Ovary (tissue), 9 donors: ENCODE data around the gene TRABD2B. TPM values are rescaled to one million over a fixed set of nuclear protein-coding genes. Genes with fewer than 3 reads are reported as not detected.

ENCODE experiments used
- DNase-seq, 5 donors: peaks; one replicate each; pipeline ENCODE4 v3.0.0-alpha.2; 2019 to 2020
- H3K27ac ChIP-seq, 2 donors: fragments of 200-600 bp; one replicate each; pipeline versions ENCODE4 v1.5.1 to v1.8.0; 2019 to 2022
- H3K27me3 ChIP-seq: fragments of 200-600 bp; one replicate; pipeline ENCODE4 v1.8.0; 2022
- H3K36me3 ChIP-seq: fragments of 200-600 bp; sonication (generic); one replicate; pipeline ENCODE4 v1.5.1; 2019
- H3K4me1 ChIP-seq: one replicate; pipeline ENCODE4 v1.8.1; 2013; ENCODE audit warnings: mild to moderate bottlenecking, moderate library complexity; ENCODE audit not compliant: insufficient read depth
- H3K4me3 ChIP-seq: fragments of 200-600 bp; sonication (generic); one replicate; pipeline ENCODE4 v1.5.1; 2017
- H3K9me3 ChIP-seq, 2 donors: fragments of 200-600 bp in 1 of 2; sonication (generic) in 1 of 2; one replicate each; pipeline versions ENCODE4 v1.5.1 to v1.8.1; 2013 to 2019; ENCODE audit warnings: mild to moderate bottlenecking in 1 of 2, moderate library complexity in 1 of 2
- CTCF ChIP-seq, 3 donors: fragments of 450-650 bp in 2 of 3; fragments of 200-600 bp in 1 of 3; IDR thresholded peaks; one replicate each; pipeline versions ENCODE4 v1.5.1 to v1.8.0; 2016 to 2022; ENCODE audit warnings: antibody characterized with exemption in 3 of 3, mild to moderate bottlenecking in 1 of 3
- EP300 ChIP-seq: sonication (generic); formaldehyde crosslinking; IDR thresholded peaks from one replicate; pipeline ENCODE4 v1.6.1; 2017; ENCODE audit warnings: antibody characterized with exemption
- POLR2A ChIP-seq: fragments of 450-650 bp; IDR thresholded peaks from one replicate; pipeline ENCODE4 v1.6.1; 2017; ENCODE audit warnings: antibody characterized with exemption, mild to moderate bottlenecking, moderate library complexity
- WGBS, 3 donors: extraction: QIAGEN DNeasy Blood & Tissue Kit in 1 of 3; methylation state at CpG; one replicate each; pipeline versions ENCODE4 v1.1.5 to v1.1.7; 2013 to 2017; 5-methylcytosine and 5-hydroxymethylcytosine counted together
- intact Hi-C, 4 donors: fragments of 100-400 bp; cut with DNase I; formaldehyde crosslinking; loops; one replicate each; pipeline versions ENCODE4 v1.11.0 to v1.15.1; 2022 to 2023
- polyA plus RNA-seq, 2 donors: library from polyadenylated mRNA; stranded (reverse); fragments of 200-250 nt in 1 of 2; fragments of 350-450 nt in 1 of 2; fragmentation: Illumina TruSeq in 1 of 2; extraction: RNeasy Lipid Tissue Mini Kit (QIAGEN cat#74804) in 1 of 2; gene quantifications; one replicate each; pipeline ENCODE4 v1.2.3, GENCODE V29; 2013 to 2014
- total RNA-seq, 7 donors: library from RNA; depleted of rRNA in 2 of 7; stranded (reverse); fragments of >200 nt in 2 of 7; fragmentation: NEBNext Ultra II Directional in 3 of 7; extraction: Animal tissue kit (Norgen Biotek cat#: 25700) in 3 of 7; gene quantifications; one replicate each; pipeline versions ENCODE4 v1.1.0 to v1.2.4, GENCODE V29; 2016 to 2023
- donor health status: DM: no; HTN: no; CAD: no; lungs with moderate emphysema.
- donor health status: DM: no; HTN: no; CAD: no.
- donor health status: Bipolar disorder and iron deficiency.
- donor health status: DM: yes; HTN: yes; CAD: no.
- donor health status: DM: no; HTN: no; CAD: no.
- donor health status: DM: yes; HTN: yes; CAD: no.

The TRABD2B gene
- total and polyA plus RNA-seq, 9 donors: 0.18 to 1.6 (median 0.52) TPM

- no peak for DNase-seq
- Histone ChIP-seq H3K27ac (no peak overlapping the region), H3K27me3 (no peaks in the 10 kb centered on the region), H3K4me3 (no peak overlapping the region), H3K4me1 (no peaks in the 10 kb centered on the region), H3K36me3 (no peaks in the 10 kb centered on the region), H3K9me3 (no peaks in the 10 kb centered on the region)
- TF ChIP-seq EP300: no peak
- TF ChIP-seq POLR2A: no peak
- TF ChIP-seq CTCF (IDR thresholded peaks at IDR 0.05): no peak
- 65 to 77% (median 73%) methylated on average over 4 of the region's 4 CpGs for WGBS, 3 donors
- intact Hi-C loops: no loop called here
Measured at GRCh38 chr1:47911892-47912291, 85.3 kb downstream of the TRABD2B start.

GRCh38 chr1:47911424-47911823 is 85.8 kb downstream of the TRABD2B start:
- no peaks in the 10 kb centered on the region for H3K4me1 ChIP-seq
- no peaks in the 10 kb centered on the region for H3K36me3 ChIP-seq
- no peaks in the 10 kb centered on the region for H3K27me3 ChIP-seq
- H3K4me3 ChIP-seq: no peak overlapping the region
- intact Hi-C loops: no loop called here
- H3K27ac ChIP-seq: no peak overlapping the region
- no peaks in the 10 kb centered on the region for H3K9me3 ChIP-seq
- TF ChIP-seq EP300 (no peak), CTCF (IDR thresholded peaks at IDR 0.05) (no peak), POLR2A (no peak)
- DNase-seq: no peak
- 95 to 96% (median 95%) methylated on average over 9 of the region's 9 CpGs for WGBS, 3 donors

GRCh38 chr1:47908258-47908657 is 88.9 kb downstream of the TRABD2B start:
- intact Hi-C loops: no loop called here
- H3K36me3 ChIP-seq: no peaks in the 10 kb centered on the region
- no peak for DNase-seq
- TF ChIP-seq CTCF (IDR thresholded peaks at IDR 0.05) (no peak), POLR2A (no peak), EP300 (no peak)
- H3K27me3 ChIP-seq: no peaks in the 10 kb centered on the region
- H3K4me3 ChIP-seq: no peak overlapping the region
- no peaks in the 10 kb centered on the region for H3K9me3 ChIP-seq
- WGBS, 3 donors: 85 to 95% (median 94%) methylated on average over 2 of the region's 2 CpGs
- no peaks in the 10 kb centered on the region for H3K4me1 ChIP-seq
- H3K27ac ChIP-seq: no peak overlapping the region

GRCh38 chr1:47907177-47907528 is 90.0 kb downstream of the TRABD2B start:
- TF ChIP-seq POLR2A (no peak), EP300 (no peak), CTCF (IDR thresholded peaks at IDR 0.05) (no peak)
- Histone ChIP-seq H3K9me3 (no peaks in the 10 kb centered on the region), H3K27me3 (no peaks in the 10 kb centered on the region), H3K4me1 (no peaks in the 10 kb centered on the region), H3K36me3 (no peaks in the 10 kb centered on the region), H3K4me3 (no peak overlapping the region), H3K27ac (no peak overlapping the region)
- DNase-seq: no peak
- 67 to 74% (median 69%) methylated on average over 1 of the region's 1 CpG for WGBS, 3 donors
- intact Hi-C loops: no loop called here
